Stimulated activated CD8-positive, alpha-beta memory T cell treated with anti-CD3 and anti-CD28 coated beads, Interleukin-15, amount 100 ng/mL, for 48 hours (primary cell): Measurements from ENCODE around the gene NPDC1.
A peak's percentile ranks its signal among the peaks of the same experiment; 100 is the strongest.
"Not testable (repeated sequence)": the region's sequence is repeated elsewhere in the genome, so short reads cannot be mapped to it uniquely, and the experiment has no call there.

Experiments used
- DNase-seq, 2 donors: peaks; one replicate each; pipeline ENCODE4 v3.0.0-alpha.2; 2020; ENCODE audit warnings: low read depth in 2 of 2

NPDC1 gene

GRCh38 chr9:137075275-137075775 lies 29.3 kb upstream of the NPDC1 start:
- DNase-seq = no peak

GRCh38 chr9:137074657-137075274 lies 28.8 kb upstream of the NPDC1 start:
- no peak for DNase-seq

- DNase-seq = no peak
Observed at GRCh38 chr9:137073992-137074399, 28.0 kb upstream of the NPDC1 start.

GRCh38 chr9:137071282-137071681 lies 25.3 kb upstream of the NPDC1 start:
- no peak for DNase-seq

GRCh38 chr9:137070906-137071275 lies 24.9 kb upstream of the NPDC1 start:
- no peak for DNase-seq

GRCh38 chr9:137070201-137070905 lies 24.4 kb upstream of the NPDC1 start, which contains the start of gene SAPCD2:
Gene SAPCD2 (minus strand): TSS chr9:137070557. CDS start chr9:137070460, 97 bp downstream.
- DNase-seq = peak; percentile 73 to 78

- no peak for DNase-seq
Observed at GRCh38 chr9:137069508-137070091, 23.6 kb upstream of the NPDC1 start.

GRCh38 chr9:137068539-137069507 lies 22.8 kb upstream of the NPDC1 start:
- no peak for DNase-seq

GRCh38 chr9:137067860-137068538 lies 22.0 kb upstream of the NPDC1 start:
- DNase-seq = peak; percentile 72 to 75

- no peak for DNase-seq
Observed at GRCh38 chr9:137066096-137066861, 20.3 kb upstream of the NPDC1 start.

GRCh38 chr9:137065336-137065967 lies 19.5 kb upstream of the NPDC1 start:
- DNase-seq = no peak

GRCh38 chr9:137064880-137065164 lies 18.8 kb upstream of the NPDC1 start:
- DNase-seq = no peak

GRCh38 chr9:137064027-137064879 lies 18.3 kb upstream of the NPDC1 start:
- peak in 1 of 2 donors; percentile 27 for DNase-seq

GRCh38 chr9:137063311-137064026 lies 17.5 kb upstream of the NPDC1 start:
- no peak for DNase-seq

GRCh38 chr9:137062798-137063197 lies 16.8 kb upstream of the NPDC1 start:
- not testable (repeated sequence) for DNase-seq

- no peak for DNase-seq
Observed at GRCh38 chr9:137062384-137062783, 16.4 kb upstream of the NPDC1 start.

GRCh38 chr9:137058521-137059234 lies 12.7 kb upstream of the NPDC1 start:
- no peak for DNase-seq

GRCh38 chr9:137057545-137057944 lies 11.6 kb upstream of the NPDC1 start:
- no peak for DNase-seq
